Measurements from ENCODE around the gene PATJ.
"Not testable (repeated sequence)": the region's sequence is repeated elsewhere in the genome, so short reads cannot be mapped to it uniquely, and the experiment has no call there.

The PATJ gene

GRCh38 chr1:61892977-61893376 lies 150.7 kb downstream of the PATJ start:
- no peak for DNase-seq

- not testable (repeated sequence) for DNase-seq
Observed at GRCh38 chr1:61894296-61894695, 152.0 kb downstream of the PATJ start.

- DNase-seq, result no peak
Observed at GRCh38 chr1:61895175-61895574, 152.9 kb downstream of the PATJ start.

- DNase-seq, result no peak
Observed at GRCh38 chr1:61898658-61899057, 156.4 kb downstream of the PATJ start.

GRCh38 chr1:61904354-61904753 lies 162.1 kb downstream of the PATJ start:
- DNase-seq, result no peak

GRCh38 chr1:61907102-61907501 lies 164.8 kb downstream of the PATJ start:
- DNase-seq, result no peak

GRCh38 chr1:61910035-61910434 lies 167.8 kb downstream of the PATJ start:
- no peak for DNase-seq

GRCh38 chr1:61914823-61915482 lies 172.7 kb downstream of the PATJ start:
- DNase-seq, result no peak

GRCh38 chr1:61921435-61921834 lies 179.2 kb downstream of the PATJ start:
- DNase-seq, result no peak

GRCh38 chr1:61922950-61923480 lies 180.7 kb downstream of the PATJ start:
- no peak for DNase-seq

- no peak for DNase-seq
Observed at GRCh38 chr1:61925591-61926298, 183.5 kb downstream of the PATJ start.

GRCh38 chr1:61926597-61926996 lies 184.3 kb downstream of the PATJ start:
- DNase-seq, result no peak

GRCh38 chr1:61930116-61930645 lies 187.9 kb downstream of the PATJ start:
- no peak for DNase-seq

GRCh38 chr1:61931587-61932279 lies 189.5 kb downstream of the PATJ start:
- no peak for DNase-seq

- no peak for DNase-seq
Observed at GRCh38 chr1:61935516-61935915, 193.2 kb downstream of the PATJ start.

- no peak for DNase-seq
Observed at GRCh38 chr1:61936839-61937238, 194.6 kb downstream of the PATJ start.

GRCh38 chr1:61941794-61942193 lies 199.5 kb downstream of the PATJ start:
- no peak for DNase-seq

- no peak for DNase-seq
Observed at GRCh38 chr1:61942856-61943255, 200.6 kb downstream of the PATJ start.

GRCh38 chr1:61948685-61949084 lies 206.4 kb downstream of the PATJ start:
- DNase-seq, result not testable (repeated sequence)

GRCh38 chr1:61950418-61950817 lies 208.1 kb downstream of the PATJ start:
- no peak for DNase-seq

GRCh38 chr1:61951731-61952580 lies 209.7 kb downstream of the PATJ start:
- no peak for DNase-seq

- DNase-seq, result no peak
Observed at GRCh38 chr1:61952675-61953074, 210.4 kb downstream of the PATJ start.
